ENCODE results near the gene SBF2. TPM values are rescaled to one million over a fixed set of nuclear protein-coding genes. Genes with fewer than 3 reads are reported as not detected.

SBF2 gene
- total RNA-seq, 4 donors from 2014 or later = 44.6 to 59.4 (median 53.4) TPM

GRCh38 chr11:9980931-9981330 is 313.1 kb downstream of the SBF2 start:
- intact Hi-C loops (cut with DNase I) = no loop called here
- TF ChIP-seq EP300 (IDR thresholded peaks at IDR 0.05) (no peak), POLR2AphosphoS5 (IDR thresholded peaks at IDR 0.05) (no peak)
- TF ChIP-seq, protein P1, sequence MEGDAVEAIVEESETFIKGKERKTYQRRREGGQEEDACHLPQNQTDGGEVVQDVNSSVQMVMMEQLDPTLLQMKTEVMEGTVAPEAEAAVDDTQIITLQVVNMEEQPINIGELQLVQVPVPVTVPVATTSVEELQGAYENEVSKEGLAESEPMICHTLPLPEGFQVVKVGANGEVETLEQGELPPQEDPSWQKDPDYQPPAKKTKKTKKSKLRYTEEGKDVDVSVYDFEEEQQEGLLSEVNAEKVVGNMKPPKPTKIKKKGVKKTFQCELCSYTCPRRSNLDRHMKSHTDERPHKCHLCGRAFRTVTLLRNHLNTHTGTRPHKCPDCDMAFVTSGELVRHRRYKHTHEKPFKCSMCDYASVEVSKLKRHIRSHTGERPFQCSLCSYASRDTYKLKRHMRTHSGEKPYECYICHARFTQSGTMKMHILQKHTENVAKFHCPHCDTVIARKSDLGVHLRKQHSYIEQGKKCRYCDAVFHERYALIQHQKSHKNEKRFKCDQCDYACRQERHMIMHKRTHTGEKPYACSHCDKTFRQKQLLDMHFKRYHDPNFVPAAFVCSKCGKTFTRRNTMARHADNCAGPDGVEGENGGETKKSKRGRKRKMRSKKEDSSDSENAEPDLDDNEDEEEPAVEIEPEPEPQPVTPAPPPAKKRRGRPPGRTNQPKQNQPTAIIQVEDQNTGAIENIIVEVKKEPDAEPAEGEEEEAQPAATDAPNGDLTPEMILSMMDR (IDR thresholded peaks at IDR 0.05) = no peak
- Histone ChIP-seq H3K27me3 (no peaks in the 10 kb centered on the region), H3K36me3 (peaks cover 0 to 16% (median 4%) of the 10 kb centered on the region in 4 donors), H3K4me3 (no peak overlapping the region), H3K27ac (replicated peaks in 1 of 4) (no peak overlapping the region), H3K9me3 (no peaks in the 10 kb centered on the region), H3K4me1 (peaks cover 0 to 11% (median 2%) of the 10 kb centered on the region in 4 donors)
- DNase-seq (ENCODE audit: extremely low spot score) = no peak
- 100% methylated on average over 1 of the region's 1 CpG for WGBS

DNA sequence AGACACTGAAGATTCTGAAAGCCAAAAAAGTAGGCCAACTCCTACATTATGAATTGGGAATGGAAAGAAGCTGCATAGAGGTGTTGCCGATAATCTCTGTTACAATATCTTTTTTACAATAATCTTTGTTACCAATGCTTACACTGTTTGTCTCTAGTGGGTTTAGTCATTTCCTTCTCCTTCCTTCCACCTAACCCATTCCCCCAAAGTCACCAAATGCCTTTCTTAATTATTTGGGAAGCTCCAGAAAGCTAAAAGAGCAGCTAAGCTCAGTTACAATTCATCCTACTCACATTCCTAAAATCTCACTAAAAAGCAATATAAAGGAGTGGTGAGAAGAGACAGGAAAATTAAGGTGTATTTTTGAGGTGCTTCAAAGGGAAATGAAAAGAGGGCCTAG is 316.5 kb downstream of the SBF2 start:
- Histone ChIP-seq H3K27me3 (no peaks in the 10 kb centered on the region), H3K4me3 (no peak overlapping the region), H3K9me3 (no peaks in the 10 kb centered on the region), H3K36me3 (peaks cover 0 to under 1% (median 0%) of the 10 kb centered on the region in 4 donors), H3K4me1 (peaks cover 0 to 13% (median 8%) of the 10 kb centered on the region in 4 donors), H3K27ac (replicated peaks in 1 of 4) (no peak overlapping the region)
- no peak for DNase-seq (ENCODE audit: extremely low spot score)
- 91% methylated on average over 1 of the region's 1 CpG for WGBS
- TF ChIP-seq EP300 (IDR thresholded peaks at IDR 0.05) (no peak), POLR2AphosphoS5 (IDR thresholded peaks at IDR 0.05) (no peak), POLR2A (IDR thresholded peaks at IDR 0.05; ENCODE audit: low read depth) (no peak)
- TF ChIP-seq, protein P1 (IDR thresholded peaks at IDR 0.05) = no peak
- intact Hi-C loops (cut with DNase I) = no loop called here

GRCh38 chr11:9974375-9974774 is 319.6 kb downstream of the SBF2 start:
- Histone ChIP-seq H3K27me3 (no peaks in the 10 kb centered on the region), H3K9me3 (no peaks in the 10 kb centered on the region), H3K4me3 (no peak overlapping the region), H3K27ac (replicated peaks in 1 of 4) (no peak overlapping the region), H3K4me1 (peaks cover 0 to 16% (median 9%) of the 10 kb centered on the region in 4 donors), H3K36me3 (no peaks in the 10 kb centered on the region)
- no peak for DNase-seq (ENCODE audit: extremely low spot score)
- intact Hi-C loops (cut with DNase I) = loop anchor here (5.0 kb wide), 2 partner anchors 112 to 217 kb away; no protein-coding TSS in a partner anchor
- 96% methylated on average over 8 of the region's 8 CpGs for WGBS
- TF ChIP-seq EP300 (IDR thresholded peaks at IDR 0.05) (no peak), POLR2AphosphoS5 (IDR thresholded peaks at IDR 0.05) (no peak), POLR2A (IDR thresholded peaks at IDR 0.05; ENCODE audit: low read depth) (no peak)

- no peaks in the 10 kb centered on the region for H3K27me3 ChIP-seq
- 88% methylated on average over 3 of the region's 3 CpGs for WGBS
- no peaks in the 10 kb centered on the region for H3K36me3 ChIP-seq
- no peaks in the 10 kb centered on the region for H3K9me3 ChIP-seq
- no peak overlapping the region for H3K27ac ChIP-seq (replicated peaks in 1 of 4)
- intact Hi-C loops (cut with DNase I) = loop anchor here (5.0 kb wide), 2 partner anchors 112 to 217 kb away; no protein-coding TSS in a partner anchor
- TF ChIP-seq, protein P1 (IDR thresholded peaks at IDR 0.05) = no peak
- no peak for TF ChIP-seq POLR2AphosphoS5 (IDR thresholded peaks at IDR 0.05)
- no peak for TF ChIP-seq EP300 (IDR thresholded peaks at IDR 0.05)
- no peak for TF ChIP-seq POLR2A (IDR thresholded peaks at IDR 0.05; ENCODE audit: low read depth)
- H3K4me3 ChIP-seq = no peak overlapping the region
- peaks cover 0 to 16% (median 11%) of the 10 kb centered on the region in 4 donors for H3K4me1 ChIP-seq
- DNase-seq (ENCODE audit: extremely low spot score) = no peak
Measured at GRCh38 chr11:9973921-9974320, 320.1 kb downstream of the SBF2 start.

- Histone ChIP-seq H3K27ac (replicated peaks in 1 of 4) (no peak overlapping the region), H3K27me3 (no peaks in the 10 kb centered on the region), H3K9me3 (no peaks in the 10 kb centered on the region), H3K36me3 (peaks cover 0 to 8% (median 5%) of the 10 kb centered on the region in 4 donors), H3K4me3 (no peak overlapping the region), H3K4me1 (peaks cover 0 to 16% (median 9%) of the 10 kb centered on the region in 4 donors)
- 20% methylated on average over 7 of the region's 7 CpGs for WGBS
- intact Hi-C loops (cut with DNase I) = loop anchor here (5.0 kb wide), 2 partner anchors 111 to 216 kb away; no protein-coding TSS in a partner anchor
- TF ChIP-seq POLR2AphosphoS5 (IDR thresholded peaks at IDR 0.05) = peak in 1 of 2 donors; percentile 13
- no peak for TF ChIP-seq EP300 (IDR thresholded peaks at IDR 0.05)
- TF ChIP-seq, protein P1 (IDR thresholded peaks at IDR 0.05) = peak; percentile 63 to 75 (median 67)
- no peak for TF ChIP-seq POLR2A (IDR thresholded peaks at IDR 0.05; ENCODE audit: low read depth)
- DNase-seq (ENCODE audit: extremely low spot score) = no peak
Measured at GRCh38 chr11:9972989-9973388, 321.0 kb downstream of the SBF2 start.
